GM18858 (cell line): ENCODE measurements around the gene HCN3.
"Not testable (repeated sequence)": the region's sequence is repeated elsewhere in the genome, so short reads cannot be mapped to it uniquely, and the experiment has no call there.

Experiments used
- ATAC-seq: cut with Tn5 transposase; IDR thresholded peaks from one replicate; pipeline ENCODE4 v1.9.1; 2021; ENCODE audit not compliant: unreplicated experiment

Gene HCN3

GRCh38 chr1:155277070-155277901 lies at the start of gene HCN3:
HCN3 (plus strand) TSS chr1:155277463; CDS start chr1:155277591, 128 bp downstream.
- ATAC-seq = peak; percentile 44

DNA sequence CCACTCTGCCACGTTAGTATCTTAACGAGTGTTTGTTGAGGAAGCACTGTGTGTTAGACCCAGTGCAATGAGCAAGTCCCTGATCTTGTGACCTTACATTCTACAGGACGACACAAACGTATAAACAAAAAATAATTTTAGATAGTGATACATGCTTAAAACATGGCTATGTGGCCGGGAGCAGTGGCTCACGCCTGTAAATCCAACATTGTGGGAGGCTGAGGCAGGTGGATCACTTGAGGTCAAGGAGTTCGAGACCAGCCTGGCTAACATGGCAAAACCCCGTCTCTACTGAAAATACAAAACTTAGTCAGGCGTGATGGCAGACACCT lies 49.2 kb upstream of the HCN3 start:
- ATAC-seq = no peak

GRCh38 chr1:155231302-155231701 lies 46.0 kb upstream of the HCN3 start:
- not testable (repeated sequence) for ATAC-seq

DNA sequence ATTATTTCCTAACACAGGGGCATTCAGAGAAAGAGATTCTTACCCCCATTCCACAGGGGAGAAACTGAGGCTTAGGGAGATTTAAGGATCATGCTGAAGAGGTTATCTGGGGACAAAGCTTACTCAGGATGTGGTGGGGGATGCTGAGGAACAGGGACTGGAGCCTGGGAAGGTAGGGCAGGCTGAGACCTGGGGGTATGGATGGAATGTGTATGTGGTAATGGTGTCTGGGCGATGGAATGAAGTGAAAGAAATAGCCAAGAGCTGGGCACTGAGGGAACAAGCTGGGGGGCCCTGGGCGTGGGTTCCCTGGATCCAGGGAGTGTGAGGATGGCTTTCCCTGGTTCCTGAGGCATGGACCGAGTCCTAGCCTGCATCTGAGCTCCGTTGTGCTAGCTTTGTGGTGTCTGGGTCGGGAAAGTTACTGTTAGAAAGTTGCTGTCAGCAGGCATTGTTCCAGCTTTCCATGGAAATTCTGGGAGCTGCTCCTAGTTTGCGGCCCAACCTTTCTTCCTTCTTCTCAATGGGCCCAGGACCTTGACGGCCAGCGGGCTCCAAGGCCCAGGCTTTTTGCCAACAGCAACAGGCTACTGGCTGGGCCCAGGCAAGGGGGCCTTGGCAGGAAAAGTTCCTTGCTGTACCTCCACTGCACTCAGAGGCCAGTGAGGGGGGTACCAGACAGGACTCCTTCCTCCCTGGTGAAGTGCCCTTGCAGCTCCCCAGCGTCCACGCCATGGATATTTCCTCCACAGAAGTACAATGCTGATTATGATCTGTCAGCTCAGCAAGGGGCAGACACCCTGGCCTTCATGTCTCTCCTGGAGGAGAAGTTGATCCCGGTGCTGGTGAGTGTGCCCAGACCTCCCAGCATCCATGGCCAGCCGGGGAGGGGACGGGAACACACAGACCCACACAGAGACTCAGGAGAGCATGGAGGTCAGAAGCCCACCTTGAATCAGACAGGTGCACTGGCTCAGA lies 45.0 kb upstream of the HCN3 start:
- ATAC-seq = not testable (repeated sequence)

GRCh38 chr1:155233502-155233901 lies 43.8 kb upstream of the HCN3 start:
- not testable (repeated sequence) for ATAC-seq

GRCh38 chr1:155235375-155235774 lies 41.9 kb upstream of the HCN3 start:
- ATAC-seq = not testable (repeated sequence)

DNA sequence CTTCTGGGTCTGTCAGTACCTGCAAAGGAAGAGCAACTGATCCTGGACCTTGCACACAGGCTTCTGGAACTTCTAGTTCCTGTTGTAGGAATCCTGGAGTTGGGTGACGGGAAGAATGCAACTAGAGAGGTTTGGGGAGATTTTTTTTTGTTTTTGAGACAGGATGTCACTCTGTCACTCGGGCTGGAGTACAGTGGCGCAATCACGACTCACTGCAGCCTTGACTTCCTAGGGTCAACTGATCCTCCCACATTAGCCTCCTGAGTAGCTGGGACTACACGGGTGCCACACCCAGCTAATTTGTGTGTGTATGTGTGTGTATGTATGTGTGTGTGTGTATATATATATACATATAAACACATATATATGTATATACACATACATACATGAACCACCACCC lies 40.8 kb upstream of the HCN3 start:
- no peak for ATAC-seq

- no peak for ATAC-seq
Measured at GRCh38 chr1:155241069-155241679, 36.1 kb upstream of the HCN3 start.

- no peak for ATAC-seq
Measured at GRCh38 chr1:155241841-155242264, 35.4 kb upstream of the HCN3 start.

DNA sequence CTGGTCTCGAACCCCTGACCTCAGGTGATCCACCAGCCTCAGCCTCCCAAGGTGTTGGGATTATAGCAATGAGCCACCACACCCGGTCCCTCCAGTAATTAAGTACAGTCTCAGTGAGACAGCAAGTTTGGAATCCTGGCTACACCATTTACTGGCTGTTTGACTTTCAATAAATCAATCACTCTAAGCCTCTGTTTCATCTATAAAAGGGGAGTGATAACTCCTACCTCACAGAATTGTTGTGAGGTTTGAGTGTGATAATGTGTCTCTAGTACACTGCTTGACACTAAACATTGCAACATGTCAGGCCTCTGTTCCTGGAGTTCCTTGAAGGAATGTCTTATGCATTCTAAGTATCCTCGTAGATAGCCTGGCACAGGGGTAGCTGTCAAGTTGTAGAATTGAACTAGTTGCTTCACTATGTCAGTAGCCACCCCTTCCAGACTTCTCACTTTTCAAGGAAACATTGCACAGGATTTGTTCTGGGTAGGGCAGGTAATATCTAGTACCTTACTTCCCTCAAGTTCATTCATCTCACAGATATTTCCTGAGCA lies 34.4 kb upstream of the HCN3 start:
- ATAC-seq = no peak

- peak; percentile 67 for ATAC-seq
Measured at GRCh38 chr1:155244368-155245162, 32.7 kb upstream of the HCN3 start.

GRCh38 chr1:155245163-155245524 lies 32.1 kb upstream of the HCN3 start:
- no peak for ATAC-seq

DNA sequence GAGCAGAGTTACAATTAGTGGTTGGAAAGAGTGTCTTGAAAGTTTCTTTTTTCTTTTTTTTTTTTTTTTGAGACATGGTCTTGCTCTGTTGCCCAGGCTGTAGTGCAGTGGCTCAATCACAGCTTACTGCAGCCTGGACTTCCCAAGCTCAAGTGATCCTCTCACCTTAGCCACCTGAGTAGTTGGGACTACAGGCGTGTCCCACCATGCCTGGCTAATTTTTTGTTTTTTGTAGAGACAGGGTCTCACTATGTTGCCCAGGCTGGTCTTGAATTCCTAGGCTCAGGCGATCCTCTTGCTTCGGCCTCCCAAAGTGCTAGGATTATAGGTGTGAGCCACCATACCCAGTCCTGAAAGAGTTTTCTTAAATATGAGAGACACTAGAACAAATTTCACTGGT lies 30.5 kb upstream of the HCN3 start:
- ATAC-seq = not testable (repeated sequence)

- ATAC-seq = no peak
Measured at GRCh38 chr1:155247667-155248553, 29.4 kb upstream of the HCN3 start.

DNA sequence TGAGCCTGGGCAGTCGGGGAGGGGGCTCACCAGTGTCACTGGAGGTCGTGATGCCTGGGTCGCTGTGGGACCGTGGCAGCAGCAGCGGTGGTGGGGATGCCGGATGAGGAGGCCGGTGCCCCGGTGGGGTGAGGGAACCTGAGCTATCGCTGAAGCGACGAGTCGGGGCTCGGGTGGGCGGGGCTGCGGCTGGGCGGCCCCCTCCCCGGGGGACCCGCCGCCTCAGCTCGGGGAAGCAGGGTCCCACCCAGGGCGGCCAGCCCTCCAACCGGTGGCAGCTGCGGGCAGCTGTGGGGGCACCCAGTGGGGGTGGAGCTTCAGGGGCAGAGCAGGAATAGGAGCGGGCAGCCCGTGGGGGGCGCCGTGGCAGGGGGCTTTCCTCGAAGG lies 27.0 kb upstream of the HCN3 start:
- ATAC-seq = peak; percentile 22

- ATAC-seq = peak; percentile 76
Measured at GRCh38 chr1:155250633-155251449, 26.4 kb upstream of the HCN3 start.

DNA sequence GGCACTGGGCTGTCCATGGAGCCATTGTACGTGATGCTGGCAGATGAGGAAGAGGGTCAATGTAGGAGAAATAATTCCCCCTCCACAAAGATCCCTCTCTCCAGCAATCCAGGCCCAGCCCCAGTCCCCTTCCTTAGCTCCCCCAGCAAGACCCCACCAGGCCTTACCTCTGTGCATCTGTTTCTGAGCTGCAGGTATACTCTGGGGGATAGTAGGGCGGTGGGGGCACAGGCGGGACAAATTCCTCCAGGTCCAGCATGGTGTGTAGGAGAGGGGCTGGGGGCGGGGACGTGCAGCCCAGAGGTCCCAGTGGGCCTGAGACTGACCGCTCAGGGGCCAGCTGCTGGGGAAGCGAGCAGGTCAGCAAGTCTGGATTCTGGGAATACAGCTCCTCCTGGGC lies 25.7 kb upstream of the HCN3 start:
- no peak for ATAC-seq

DNA sequence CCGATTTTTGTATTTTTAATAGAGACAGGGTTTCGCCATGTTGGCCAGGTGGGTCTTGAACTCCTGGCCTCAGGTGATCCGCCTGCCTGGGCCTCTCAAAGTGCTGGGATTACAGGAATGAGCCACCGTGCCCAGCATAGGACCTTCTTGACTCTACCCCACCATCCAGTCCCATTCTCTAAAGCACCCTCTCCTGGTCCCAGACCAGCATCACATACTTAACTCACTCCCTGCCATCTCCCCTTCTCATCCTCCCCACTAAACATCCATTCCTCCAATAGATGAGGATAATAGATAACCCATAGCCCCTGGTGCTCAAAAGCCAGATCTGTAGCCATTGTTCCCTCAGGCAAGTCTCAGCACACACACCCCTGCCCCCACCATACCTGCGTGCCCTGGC lies 24.1 kb upstream of the HCN3 start:
- no peak for ATAC-seq

DNA sequence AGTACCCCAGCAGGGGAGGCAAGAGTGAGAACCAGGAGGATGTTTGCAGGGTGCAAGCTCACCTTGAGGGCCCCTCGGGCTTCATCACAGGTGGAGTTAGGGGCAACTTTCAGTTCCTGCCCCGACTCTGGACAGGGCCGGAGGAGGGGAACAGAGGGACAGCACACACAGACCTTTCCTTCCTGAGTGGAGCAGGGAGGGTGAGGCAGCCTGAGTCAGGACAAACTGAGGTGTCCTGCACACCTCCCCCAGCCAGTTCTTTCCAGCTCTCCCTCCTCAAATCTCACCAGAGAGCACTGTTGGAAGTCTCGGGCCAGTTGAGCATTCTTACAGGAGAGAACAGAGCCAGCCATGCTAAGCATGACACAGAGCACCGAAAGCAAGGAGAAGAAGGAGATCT lies 23.5 kb upstream of the HCN3 start:
- ATAC-seq = no peak
